Stimulated activated CD4-positive, alpha-beta T cell treated with anti-CD3 and anti-CD28 coated beads, Interleukin-2, amount 100 ng/mL, for 4 hours (primary cell): Measurements from ENCODE around the gene SEPHS2.
"Not testable (repeated sequence)": the region's sequence is repeated elsewhere in the genome, so short reads cannot be mapped to it uniquely, and the experiment has no call there.

Source experiments
- DNase-seq: peaks from one replicate; pipeline ENCODE4 v3.0.0-alpha.2; 2020; ENCODE audit warnings: low read depth

The SEPHS2 gene

DNA sequence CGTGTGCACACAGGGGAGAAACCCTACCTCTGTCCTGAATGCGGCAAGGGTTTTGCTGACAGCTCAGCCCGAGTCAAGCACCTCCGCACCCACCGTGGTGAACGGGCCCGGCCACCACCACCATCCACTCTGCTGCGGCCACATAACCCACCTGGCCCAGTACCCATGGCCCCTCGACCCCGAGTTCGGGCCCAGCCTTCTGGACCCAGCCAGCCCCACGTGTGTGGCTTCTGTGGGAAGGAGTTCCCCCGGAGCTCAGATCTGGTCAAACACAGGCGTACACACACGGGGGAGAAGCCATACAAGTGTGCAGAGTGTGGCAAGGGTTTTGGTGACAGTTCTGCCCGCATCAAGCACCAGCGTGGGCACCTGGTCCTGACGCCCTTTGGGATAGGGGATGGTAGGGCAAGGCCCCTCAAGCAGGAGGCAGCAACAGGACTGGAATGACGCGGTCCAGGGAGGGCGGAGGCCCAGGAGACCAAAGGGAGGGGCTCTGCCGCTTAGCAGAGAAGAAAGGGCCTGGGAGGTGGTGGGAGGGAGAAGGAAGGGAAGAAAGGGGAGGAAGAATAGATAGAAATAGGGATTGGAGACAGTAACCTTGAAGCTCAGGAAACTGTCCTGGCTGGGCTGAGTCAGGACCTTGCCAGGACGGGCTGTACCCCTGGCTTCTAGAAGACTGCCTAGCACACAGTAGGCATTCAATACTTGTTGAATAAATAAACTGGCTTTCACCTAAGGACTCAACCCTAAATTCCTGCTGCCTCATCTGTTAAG, 46.8 kb downstream of the SEPHS2 start:
- DNase-seq, result no peak

- DNase-seq, result no peak
These were observed 47.7 kb downstream of the SEPHS2 start for GRCh38 chr16:30397776-30398660.

DNA sequence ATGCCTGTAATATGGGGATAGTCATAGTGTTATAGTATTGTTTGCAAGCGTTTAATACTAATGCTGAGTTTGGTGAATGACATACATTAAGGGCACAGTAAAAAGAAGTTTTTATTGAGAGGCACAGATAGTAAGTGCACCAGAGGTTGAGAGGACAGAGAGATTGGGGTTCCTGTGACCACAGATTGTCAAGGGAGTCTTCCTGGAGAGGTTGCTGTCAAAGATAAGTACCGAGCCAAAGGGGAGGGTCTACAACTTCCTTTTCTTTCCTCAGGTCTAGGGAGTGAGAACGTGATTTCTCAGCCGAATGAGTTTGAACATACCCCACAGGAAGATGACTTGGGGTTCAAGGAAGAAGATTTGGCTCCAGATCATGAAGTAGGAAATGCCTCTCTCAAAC, 48.6 kb downstream of the SEPHS2 start:
- no peak for DNase-seq

- not testable (repeated sequence) for DNase-seq
These were observed 49.0 kb downstream of the SEPHS2 start for GRCh38 chr16:30396627-30397026.

GRCh38 chr16:30395992-30396585, 49.6 kb downstream of the SEPHS2 start:
- DNase-seq, result no peak

DNA sequence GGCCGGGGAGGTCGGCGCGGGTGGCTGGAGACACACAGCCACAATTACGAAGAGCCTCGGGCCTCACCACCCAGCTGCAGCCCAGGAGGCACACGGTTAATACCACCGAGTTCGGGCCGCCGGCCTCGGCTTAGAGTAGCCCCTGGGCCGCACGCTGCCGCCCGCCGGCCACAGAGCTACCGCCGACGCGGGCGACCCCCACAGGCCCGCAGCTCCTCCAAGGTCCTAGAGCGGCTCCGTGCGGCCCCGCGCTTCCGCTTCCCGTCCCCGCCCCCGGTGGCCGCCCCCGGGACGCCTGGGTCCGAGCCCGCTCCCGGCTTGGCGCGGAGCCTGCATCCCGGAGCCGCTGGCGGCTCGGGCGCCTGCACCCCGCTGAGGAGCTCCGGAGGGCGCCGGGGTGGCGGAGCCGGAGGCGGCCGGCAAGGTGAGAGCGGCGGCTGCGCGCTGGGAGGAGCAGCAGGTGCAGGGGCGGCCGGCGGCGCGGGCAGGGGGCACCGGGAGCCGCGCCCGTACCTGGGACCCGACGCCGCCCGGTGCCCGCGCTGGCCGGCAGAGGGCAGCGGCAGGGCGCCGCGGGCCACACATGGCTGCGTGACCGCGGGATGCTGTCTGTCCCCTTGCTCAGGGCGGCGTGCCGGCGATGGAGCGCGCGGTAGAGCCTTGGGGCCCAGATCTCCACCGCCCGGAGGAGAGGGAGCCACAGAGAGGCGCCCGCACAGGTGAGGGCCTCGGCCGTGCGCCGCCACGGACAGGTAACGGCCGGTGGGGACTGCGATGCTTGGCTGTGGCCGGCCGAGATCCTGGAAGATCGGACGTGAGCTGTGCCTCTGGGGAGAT, 50.3 kb downstream of the SEPHS2 start, which contains the start of gene ZNF48:
Gene ZNF48, plus strand, starts transcription at position 266 of the 837 bp plus-strand sequence. Its CDS starts 375 bp downstream, at position 641.
- DNase-seq, result no peak

- no peak for DNase-seq
These were observed 51.0 kb downstream of the SEPHS2 start for GRCh38 chr16:30394592-30395154.
